B cell (primary cell): ENCODE measurements around the gene PLEKHJ1. TPM values are rescaled to one million over a fixed set of nuclear protein-coding genes. Genes with fewer than 3 reads are reported as not detected.
A peak's percentile ranks its signal among the peaks of the same experiment; 100 is the strongest.

Source experiments
- ATAC-seq: fragments of 200-7000 bp; cut with Tn5 transposase; one replicate; pipeline ENCODE4 v1.10.0; 2021; ENCODE audit warnings: low read depth, mild to moderate bottlenecking, moderate number of reproducible peaks, moderate library complexity
- CTCF ChIA-PET: fragments of 350-600 bp; sonication (Branson Sonifier 250); formaldehyde crosslinking; loops from one replicate; lab custom pipeline; 2021; ENCODE audit warnings: antibody characterized with exemption, inconsistent platforms; lab: Charles Lee
- POLR2A ChIA-PET: fragments of 350-600 bp; sonication (Branson Sonifier 250); formaldehyde crosslinking; loops from one replicate; lab custom pipeline; 2021; ENCODE audit warnings: antibody characterized with exemption; lab: Charles Lee
- DNase-seq: peaks from one replicate; pipeline ENCODE4 v3.0.0; 2013
- H2AFZ ChIP-seq: 2 replicates; pipeline ENCODE4 v1.6.1; 2012; ENCODE audit warnings: mild to moderate bottlenecking, low read depth, low read length; ENCODE audit not compliant: insufficient read depth, poor library complexity, severe bottlenecking
- H3K27ac ChIP-seq, 2 donors: 1 replicate in 1 of 2; 2 replicates in 1 of 2; pipeline ENCODE4 v1.5.1; 2012 to 2013; ENCODE audit warnings: low read length in 2 of 2, mild to moderate bottlenecking in 2 of 2, moderate library complexity in 1 of 2
- H3K27me3 ChIP-seq, 4 experiments: fragments of 200-600 bp in 1 of 4; sonication (generic) in 1 of 4; replicated peaks in 1 of 4; 1 replicate in 2 of 4; 2 replicates in 2 of 4; pipeline versions ENCODE4 v1.6.1 to v1.7.0; 2013 to 2016; ENCODE audit warnings: low read length in 3 of 4, mild to moderate bottlenecking in 2 of 4, mixed read lengths in 1 of 4, moderate library complexity in 1 of 4; ENCODE audit not compliant: insufficient read depth in 4 of 4, control insufficient read depth in 3 of 4; ENCODE audit errors: control extremely low read depth in 1 of 4
- H3K36me3 ChIP-seq, 2 experiments: replicated peaks in 1 of 2; 1 replicate in 1 of 2; 2 replicates in 1 of 2; pipeline versions ENCODE4 v1.6.1 to v1.7.1; 2013; ENCODE audit warnings: low read length in 1 of 2; ENCODE audit not compliant: insufficient read depth in 2 of 2, control insufficient read depth in 1 of 2; ENCODE audit errors: control extremely low read depth in 1 of 2, extremely low read depth in 1 of 2
- H3K4me1 ChIP-seq, 2 donors: fragments of 200-600 bp in 1 of 2; sonication (generic) in 1 of 2; 1 replicate in 1 of 2; 2 replicates in 1 of 2; pipeline versions ENCODE4 v1.5.1 to v1.6.1; 2013 to 2017; ENCODE audit warnings: low read length in 2 of 2; ENCODE audit not compliant: control insufficient read depth in 2 of 2, insufficient read depth in 2 of 2
- H3K4me2 ChIP-seq: replicated peaks from 2 replicates; pipeline ENCODE3; 2012; ENCODE audit warnings: mild to moderate bottlenecking, low read depth, low read length; ENCODE audit not compliant: poor library complexity, severe bottlenecking
- H3K4me3 ChIP-seq, 5 experiments: fragments of 200-600 bp in 1 of 5; sonication (generic) in 1 of 5; 1 replicate in 3 of 5; 2 replicates in 2 of 5; pipeline versions ENCODE4 v1.5.1 to v1.7.0; 2011 to 2016; ENCODE audit warnings: low read length in 4 of 5, mild to moderate bottlenecking in 4 of 5, low read depth in 2 of 5, control low read depth in 1 of 5, moderate library complexity in 1 of 5; ENCODE audit not compliant: insufficient read depth in 1 of 5; ENCODE audit errors: control extremely low read depth in 1 of 5, extremely low read depth in 1 of 5
- H3K79me2 ChIP-seq: fragments of 200-600 bp; sonication (generic); one replicate; pipeline ENCODE4 v1.6.0; 2016; ENCODE audit warnings: low read length; ENCODE audit not compliant: control insufficient read depth, insufficient read depth
- H3K9ac ChIP-seq: fragments of 200-600 bp; sonication (generic); 2 replicates; pipeline ENCODE4 v1.6.1; 2017; ENCODE audit warnings: mild to moderate bottlenecking, low read length, moderate library complexity
- H3K9me3 ChIP-seq, 3 donors: one replicate each; pipeline versions ENCODE4 v1.6.1 to v1.7.1; 2013; ENCODE audit warnings: low read length in 2 of 3; ENCODE audit not compliant: control insufficient read depth in 2 of 3, insufficient read depth in 1 of 3; ENCODE audit errors: control extremely low read depth in 1 of 3
- H4K20me1 ChIP-seq: 2 replicates; pipeline ENCODE4 v1.6.0; 2012; ENCODE audit warnings: mild to moderate bottlenecking, low read length; ENCODE audit not compliant: insufficient read depth, control insufficient read depth, poor library complexity, severe bottlenecking
- H3K27ac Mint-ChIP-seq: one replicate; pipeline ENCODE4 v1.8.0; 2021; ENCODE audit warnings: mixed read lengths
- H3K27me3 Mint-ChIP-seq: one replicate; pipeline ENCODE4 v1.8.0; 2021; ENCODE audit warnings: mixed read lengths
- H3K4me1 Mint-ChIP-seq: one replicate; pipeline ENCODE4 v1.8.0; 2021; ENCODE audit warnings: mixed read lengths
- H3K4me3 Mint-ChIP-seq: one replicate; pipeline ENCODE4 v1.8.0; 2021; ENCODE audit warnings: mixed read lengths
- H3K9me3 Mint-ChIP-seq: one replicate; pipeline ENCODE4 v1.8.0; 2022; ENCODE audit warnings: mixed read lengths; ENCODE audit not compliant: insufficient read depth
- EZH2 ChIP-seq: IDR thresholded peaks from 2 replicates; pipeline ENCODE4 v1.6.1; 2012; ENCODE audit warnings: borderline replicate concordance, low read depth, mild to moderate bottlenecking, moderate library complexity, low read length; ENCODE audit not compliant: insufficient read depth, poor library complexity, severe bottlenecking
- WGBS: methylation state at CpG from one replicate; pipeline ENCODE4 v1.1.5; 2013; ENCODE audit warnings: missing lambda C conversion rate; ENCODE audit not compliant: insufficient coverage; 5-methylcytosine and 5-hydroxymethylcytosine counted together
- intact Hi-C: fragments of 100-400 bp; cut with micrococcal nuclease; formaldehyde crosslinking; loops from one replicate; pipeline ENCODE4 v1.10.0; 2022
- polyA plus RNA-seq: library from polyadenylated mRNA; depleted of rRNA; stranded (reverse); fragments of >200 nt; gene quantifications from 2 replicates; pipeline ENCODE4 v1.2.3, GENCODE V29; 2012
- total RNA-seq, 2 donors: library from RNA; stranded (reverse); fragments of 120-200 nt in 1 of 2; gene quantifications; 1 replicate in 1 of 2; 2 replicates in 1 of 2; pipeline versions ENCODE4 v1.2.3 to v1.2.4, GENCODE V29; 2013 to 2022
- TF ChIP-seq, protein P1 (sequence below): fragments of 200-600 bp; IDR thresholded peaks from one replicate; pipeline ENCODE4 v1.8.0; 2022; ENCODE audit warnings: antibody characterized with exemption, mild to moderate bottlenecking

PLEKHJ1 gene
- total and polyA plus RNA-seq, 2 donors (not counting 1 experiment from before 2014, with no cell fraction given) = 86.7 to 117 TPM

DNA sequence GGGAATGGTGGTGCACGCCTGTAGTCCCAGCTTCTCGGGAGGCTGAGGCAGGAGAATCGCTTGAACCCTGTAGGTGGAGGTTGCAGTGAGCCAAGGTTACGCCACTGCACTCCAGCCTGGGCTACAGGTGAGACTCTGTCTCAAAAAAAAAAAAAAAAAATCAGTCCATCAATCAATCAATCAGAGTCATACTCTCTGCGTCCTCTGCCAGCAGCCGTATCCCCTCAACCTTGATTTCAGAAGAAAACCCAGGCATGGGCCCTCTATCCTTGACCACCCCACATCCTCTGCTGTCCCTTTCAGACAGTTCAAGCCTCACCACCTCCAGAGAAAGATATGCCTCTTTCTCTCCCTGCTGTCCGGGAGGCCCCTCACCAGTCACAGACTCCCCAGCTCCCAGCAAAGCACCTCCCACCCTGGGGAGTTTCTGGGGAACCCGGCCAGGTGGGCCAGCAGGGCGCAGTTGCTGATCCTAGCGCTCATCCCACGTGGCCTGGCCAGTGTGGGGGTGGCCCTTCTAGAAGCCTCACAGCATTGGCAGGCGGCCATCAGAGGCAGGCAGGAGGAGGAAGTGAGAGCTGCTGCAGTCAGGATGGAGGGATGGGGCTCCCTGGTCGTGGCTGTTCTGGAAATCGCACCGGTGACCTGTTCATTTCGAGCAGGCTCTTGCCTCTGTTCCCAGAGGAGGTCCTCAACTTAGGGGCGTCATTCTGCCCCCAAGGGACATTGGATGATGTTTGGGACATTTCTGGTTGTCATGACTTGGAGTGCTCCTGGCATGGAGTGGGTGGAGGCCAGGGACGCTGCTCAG is 30.3 kb upstream of the PLEKHJ1 start:
- Mint-ChIP-seq H3K27ac (peak overlapping the region; percentile 93), H3K27me3 (no peaks in the 10 kb centered on the region), H3K4me3 (peak overlapping the region; percentile 74), H3K4me1 (peaks cover 39% of the 10 kb centered on the region), H3K9me3 (no peaks in the 10 kb centered on the region)
- Histone ChIP-seq H3K9me3 (peaks cover 0 to 10% (median 0%) of the 10 kb centered on the region in 3 donors), H3K4me1 (peaks cover 31 to 55% of the 10 kb centered on the region in 2 donors), H3K9ac (peak overlapping the region; percentile 30), H2AFZ (peak overlapping the region; percentile 68), H3K36me3 (peaks cover 0 to 2% of the 10 kb centered on the region in 2 experiments), H3K27me3 (no peaks in the 10 kb centered on the region), H3K4me3 (peak overlapping the region in 1 of 5 experiments; percentile 13), H3K4me2 (peak overlapping the region; percentile 65), H3K27ac (peak overlapping the region; percentile 47 to 63), H3K79me2 (peaks cover 59% of the 10 kb centered on the region), H4K20me1 (peaks cover 20% of the 10 kb centered on the region)
- intact Hi-C loops = loop anchor here (5.0 to 10.0 kb wide), 2 partner anchors 358 to 404 kb away; partner anchors contain the start of gene KLF16
- no peak for TF ChIP-seq EZH2
- TF ChIP-seq, protein P1, sequence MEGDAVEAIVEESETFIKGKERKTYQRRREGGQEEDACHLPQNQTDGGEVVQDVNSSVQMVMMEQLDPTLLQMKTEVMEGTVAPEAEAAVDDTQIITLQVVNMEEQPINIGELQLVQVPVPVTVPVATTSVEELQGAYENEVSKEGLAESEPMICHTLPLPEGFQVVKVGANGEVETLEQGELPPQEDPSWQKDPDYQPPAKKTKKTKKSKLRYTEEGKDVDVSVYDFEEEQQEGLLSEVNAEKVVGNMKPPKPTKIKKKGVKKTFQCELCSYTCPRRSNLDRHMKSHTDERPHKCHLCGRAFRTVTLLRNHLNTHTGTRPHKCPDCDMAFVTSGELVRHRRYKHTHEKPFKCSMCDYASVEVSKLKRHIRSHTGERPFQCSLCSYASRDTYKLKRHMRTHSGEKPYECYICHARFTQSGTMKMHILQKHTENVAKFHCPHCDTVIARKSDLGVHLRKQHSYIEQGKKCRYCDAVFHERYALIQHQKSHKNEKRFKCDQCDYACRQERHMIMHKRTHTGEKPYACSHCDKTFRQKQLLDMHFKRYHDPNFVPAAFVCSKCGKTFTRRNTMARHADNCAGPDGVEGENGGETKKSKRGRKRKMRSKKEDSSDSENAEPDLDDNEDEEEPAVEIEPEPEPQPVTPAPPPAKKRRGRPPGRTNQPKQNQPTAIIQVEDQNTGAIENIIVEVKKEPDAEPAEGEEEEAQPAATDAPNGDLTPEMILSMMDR = no peak
- DNase-seq = peak; percentile 81
- ATAC-seq = peak; percentile 10
- 28% methylated on average over 15 of the region's 18 CpGs for WGBS
- ChIA-PET POLR2A (interaction anchor here (0.6 to 10.8 kb wide), 10 partner anchors 11 to 449 kb away, joined by 3 to 134 read pairs (median 5); partner anchors contain the start of gene JSRP1), CTCF (interaction anchor here (1.0 kb wide), 3 partner anchors 8 to 110 kb away, joined by 3 read pairs; no protein-coding TSS in a partner anchor)
